Stromal cell of bone marrow (primary cell): ENCODE measurements around the gene PRSS38.

Experiments
- DNase-seq: peaks from one replicate; pipeline ENCODE4 v3.0.0-alpha.2; 2012; ENCODE audit warnings: low read depth

Gene PRSS38

DNA sequence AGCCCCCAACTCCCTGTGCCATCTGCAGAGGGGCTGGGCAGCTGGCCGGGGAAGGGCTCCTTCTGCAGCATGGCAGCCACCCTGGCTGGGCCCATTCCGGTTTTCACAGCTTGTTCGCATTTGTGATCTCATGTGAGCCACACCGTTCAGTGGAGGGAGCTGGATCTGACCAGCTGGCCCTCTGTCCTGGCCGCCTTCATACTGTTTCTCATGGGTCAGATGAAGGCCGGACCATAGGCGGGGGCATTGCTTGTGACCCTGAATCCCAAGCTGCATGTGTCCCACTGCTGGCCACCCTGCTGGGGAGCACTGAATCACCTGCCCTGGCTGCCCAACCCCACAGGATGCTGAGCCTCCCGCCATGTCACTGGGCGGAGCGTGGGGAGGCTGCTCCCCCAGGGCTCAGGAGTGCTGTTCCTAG, 36.4 kb upstream of the PRSS38 start:
- no peak for DNase-seq

DNA sequence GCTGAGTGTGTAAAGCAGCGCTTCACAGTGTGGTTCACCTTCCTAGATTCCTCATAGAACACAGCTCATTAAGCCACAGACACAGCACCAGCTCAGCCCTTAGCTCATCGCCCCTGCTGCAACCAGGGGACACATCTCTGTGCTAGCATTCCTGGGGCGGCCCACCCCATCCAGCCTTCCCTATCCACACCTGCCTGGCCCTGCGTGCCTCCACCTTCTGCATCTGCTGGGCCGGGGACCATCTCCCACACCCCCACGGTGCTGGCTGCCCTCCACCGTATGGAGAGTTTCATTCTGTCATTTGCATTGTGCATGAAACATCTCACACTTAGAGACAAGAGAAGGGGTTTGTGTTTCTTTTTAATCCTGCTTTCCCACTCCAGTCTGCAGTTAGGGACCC, 35.8 kb upstream of the PRSS38 start:
- no peak for DNase-seq

GRCh38 chr1:227780101-227781044, 35.1 kb upstream of the PRSS38 start:
- no peak for DNase-seq

GRCh38 chr1:227781314-227781930, 34.1 kb upstream of the PRSS38 start:
- no peak for DNase-seq

DNA sequence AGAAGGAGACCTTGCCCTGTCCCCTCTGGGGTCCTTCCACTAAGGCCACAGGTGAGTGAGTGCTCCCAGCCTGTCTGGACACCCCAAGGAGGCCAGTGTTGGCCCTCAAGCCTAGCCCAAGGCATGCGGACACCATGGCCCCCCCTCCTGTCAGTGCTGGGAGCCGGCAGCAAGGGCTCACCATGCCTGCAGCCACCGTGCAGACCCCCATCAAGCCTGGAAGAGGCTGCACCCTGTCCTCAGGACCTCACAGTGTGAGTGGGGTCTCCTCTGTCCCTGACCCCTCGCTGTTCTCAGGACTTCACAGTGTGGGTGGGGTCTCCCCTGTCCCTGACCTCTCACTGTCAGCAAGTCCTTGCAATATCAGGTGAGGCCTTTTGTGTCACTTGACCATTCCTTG, 33.2 kb upstream of the PRSS38 start:
- no peak for DNase-seq

GRCh38 chr1:227785094-227785804, 30.2 kb upstream of the PRSS38 start:
- DNase-seq = no peak

GRCh38 chr1:227785805-227786671, 29.4 kb upstream of the PRSS38 start:
- no peak for DNase-seq

GRCh38 chr1:227786673-227787512, 28.6 kb upstream of the PRSS38 start:
- no peak for DNase-seq

GRCh38 chr1:227787513-227788270, 27.8 kb upstream of the PRSS38 start:
- DNase-seq = peak; percentile 57

DNA sequence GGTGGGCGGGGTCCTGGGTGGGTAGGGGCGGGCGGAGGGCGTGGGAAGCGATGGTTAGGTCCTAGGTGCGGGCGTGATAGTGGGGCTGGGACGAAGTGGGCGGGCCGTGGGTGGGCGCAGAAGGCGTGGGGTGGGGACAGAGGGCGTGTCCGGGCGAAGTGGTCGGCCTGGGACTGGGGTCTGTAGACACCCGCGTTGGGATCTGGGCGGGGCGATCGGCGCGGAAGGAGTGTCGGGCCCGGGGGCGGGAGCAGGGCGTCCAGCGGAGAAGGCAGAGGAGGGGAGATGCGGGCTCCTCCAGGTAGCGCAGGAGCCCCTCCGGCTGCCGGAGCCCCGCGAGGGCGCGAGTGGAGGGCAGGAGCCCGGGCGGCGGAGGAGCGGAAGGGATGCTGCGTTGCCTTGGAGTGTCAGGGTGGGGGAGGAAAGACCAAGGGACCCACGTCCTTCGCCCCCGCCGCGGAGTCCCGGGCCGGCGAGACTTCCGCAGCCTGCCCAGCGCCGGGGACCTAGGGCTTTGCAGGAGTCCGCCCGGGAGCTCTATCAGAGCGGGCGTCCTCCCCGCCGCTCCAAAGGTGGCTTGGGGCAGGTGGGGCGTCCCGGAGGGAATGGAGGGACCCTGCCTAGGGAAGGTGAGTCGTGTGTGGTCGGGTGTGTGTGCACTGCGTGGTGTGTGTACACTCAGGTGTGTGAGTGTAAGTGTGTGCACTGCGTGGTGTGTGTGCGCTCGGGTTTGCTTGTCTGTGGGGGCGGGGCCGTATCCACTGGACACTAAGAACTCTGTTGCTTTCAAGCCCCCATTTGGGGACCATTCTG, 27.0 kb upstream of the PRSS38 start:
- DNase-seq = no peak

DNA sequence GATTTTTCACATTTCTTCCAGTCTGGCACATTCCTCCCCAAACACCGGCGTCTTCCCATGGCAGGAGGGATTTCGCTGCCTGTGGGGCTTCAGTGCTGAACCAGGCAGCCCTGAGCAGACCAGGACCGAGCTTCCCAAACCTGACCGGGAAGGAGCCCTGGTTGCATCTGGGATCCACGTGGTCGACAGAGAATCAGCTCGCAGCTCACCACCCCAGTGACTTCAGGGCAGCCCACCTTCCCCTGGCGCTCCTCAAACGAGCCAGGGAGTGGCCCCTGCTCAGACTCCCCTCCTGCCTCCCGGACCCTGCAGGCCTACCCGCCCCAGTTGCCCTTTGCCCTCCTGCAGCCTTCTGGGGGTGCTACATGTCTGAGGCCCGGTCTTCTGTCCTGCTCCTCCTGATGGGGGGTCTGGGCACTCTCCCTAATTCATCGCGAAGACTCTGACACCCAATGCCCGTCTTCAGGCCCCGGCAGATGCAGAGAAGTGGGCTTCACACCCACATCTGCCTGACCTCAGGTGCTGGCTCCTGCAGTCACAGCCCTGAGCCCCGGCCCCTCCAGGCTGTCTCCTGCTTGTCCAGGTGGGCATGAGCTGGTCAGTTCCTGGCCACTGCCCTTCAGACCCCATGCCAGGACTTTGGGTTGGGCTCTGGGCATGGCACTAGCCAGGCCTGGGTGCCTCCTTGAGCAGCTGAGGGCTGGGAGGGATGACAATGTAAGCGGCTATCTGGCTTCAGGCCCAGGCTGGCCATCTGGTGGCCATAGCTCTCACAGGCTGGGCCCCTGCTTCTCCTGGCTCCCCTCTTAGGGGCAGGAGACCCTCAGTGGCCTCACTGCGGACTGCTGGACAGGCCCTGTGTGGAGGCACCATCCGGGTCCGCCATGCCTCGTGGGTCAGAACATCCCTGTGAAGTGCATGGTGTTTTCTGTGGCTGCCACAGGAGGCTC, 26.1 kb upstream of the PRSS38 start:
- DNase-seq = no peak

DNA sequence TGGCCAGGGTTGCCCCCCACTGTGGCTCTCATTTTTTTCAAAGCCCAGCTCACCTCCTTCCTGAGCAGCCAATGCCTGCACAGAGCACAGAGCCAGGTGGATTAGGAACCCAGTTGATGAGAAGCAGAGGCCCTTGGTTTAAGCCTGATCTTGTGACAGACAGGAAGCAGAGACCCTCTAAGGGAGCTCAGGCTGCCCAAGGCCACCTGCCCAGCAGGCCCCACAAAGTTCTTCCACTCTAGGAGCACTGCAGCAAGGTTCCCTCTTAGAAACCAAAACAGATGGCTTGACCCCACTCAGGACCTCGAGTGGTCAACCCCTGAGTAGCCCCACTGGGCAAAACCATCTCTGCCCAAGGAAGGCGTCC, 25.5 kb upstream of the PRSS38 start:
- no peak for DNase-seq

- no peak for DNase-seq
These were observed 24.6 kb upstream of the PRSS38 start for GRCh38 chr1:227790868-227791267.

DNA sequence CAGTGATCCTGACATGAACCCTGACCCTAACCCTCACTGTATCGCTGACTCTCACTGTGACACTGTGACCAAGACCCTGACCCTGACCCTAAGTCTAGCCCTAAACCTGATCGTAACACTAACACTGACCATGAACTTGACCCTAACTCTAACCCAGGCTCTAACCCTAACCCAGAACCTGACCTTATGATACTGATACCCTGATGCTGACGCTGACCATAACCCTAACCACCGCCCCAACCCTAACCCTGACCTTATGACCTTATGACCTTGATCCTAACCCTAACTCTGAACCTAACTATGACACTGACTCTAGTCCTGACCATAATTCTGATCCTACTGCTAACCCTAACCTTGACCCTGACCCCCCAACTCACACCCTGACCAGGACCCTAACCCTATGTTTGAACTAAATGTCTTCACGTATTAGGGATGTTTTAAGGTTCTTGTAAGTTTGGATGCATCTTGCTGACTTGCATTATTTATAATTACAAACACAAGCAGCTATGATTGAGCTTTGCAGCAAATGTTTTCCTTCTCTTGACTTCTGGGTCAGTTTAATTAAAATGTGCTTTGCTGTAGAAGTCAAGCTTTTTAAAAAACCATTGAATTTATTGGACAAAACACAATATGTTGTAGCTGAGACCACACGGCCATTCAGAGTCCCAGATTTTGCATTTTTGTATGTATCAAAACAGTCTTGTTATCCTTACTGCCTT, 23.9 kb upstream of the PRSS38 start:
- DNase-seq = no peak

DNA sequence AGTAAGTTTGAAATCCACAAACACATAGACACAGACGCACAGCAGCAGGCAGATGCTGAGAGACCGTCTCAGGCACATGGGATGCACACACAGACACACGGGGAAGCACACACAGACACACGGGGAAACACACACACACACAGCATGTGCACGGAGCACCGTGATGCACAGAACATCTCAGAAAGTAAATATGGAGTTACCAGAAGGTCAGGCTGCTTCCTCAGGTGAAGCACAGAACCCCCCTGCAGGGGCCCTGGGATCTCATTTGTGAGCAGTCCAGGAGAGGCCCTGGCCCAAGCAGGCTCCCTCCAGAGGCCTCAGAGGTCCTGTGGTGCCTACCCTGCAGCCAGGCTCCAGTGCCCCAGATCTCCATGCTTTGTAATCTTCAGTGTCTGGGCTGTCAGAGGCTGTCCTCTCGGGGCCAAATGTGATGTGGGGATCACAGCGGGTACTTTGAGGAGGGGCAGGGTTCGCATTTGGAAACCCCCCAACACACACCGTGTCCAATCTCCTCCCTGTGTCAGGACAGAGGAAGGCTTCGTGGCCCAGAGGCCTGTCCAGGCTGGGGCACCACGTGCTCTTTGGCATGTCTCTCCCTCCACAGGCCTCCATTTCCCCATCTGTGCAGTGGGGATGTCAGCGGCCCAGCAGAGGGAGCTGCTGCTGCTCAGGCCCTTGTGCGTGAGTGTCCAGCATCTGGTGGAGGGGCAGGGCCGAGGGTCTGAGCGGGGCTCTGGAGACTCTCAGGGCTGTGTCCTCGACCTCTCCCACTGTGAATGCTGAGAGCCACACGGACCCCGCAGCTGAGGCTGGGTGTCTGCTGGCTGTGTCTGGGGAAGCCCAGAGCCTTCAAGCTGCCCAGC, 23.0 kb upstream of the PRSS38 start:
- DNase-seq = no peak
